Fibroblast of pulmonary artery (primary cell): ENCODE results near the gene PRKCE.

Experiments
- DNase-seq: peaks from one replicate; pipeline ENCODE4 v3.0.0-alpha.2; 2010; ENCODE audit warnings: low read depth
- H3K4me3 ChIP-seq: replicated peaks from 2 replicates; pipeline ENCODE4 v1.5.1; 2011; ENCODE audit warnings: low read depth, mild to moderate bottlenecking, control low read depth, low read length, moderate library complexity
- TF ChIP-seq, protein P1 (sequence below): IDR thresholded peaks from 2 replicates; pipeline ENCODE4 v1.5.1; 2011; ENCODE audit warnings: mild to moderate bottlenecking, control low read depth, low read length, inconsistent platforms; ENCODE audit errors: missing control alignments

PRKCE gene

DNA sequence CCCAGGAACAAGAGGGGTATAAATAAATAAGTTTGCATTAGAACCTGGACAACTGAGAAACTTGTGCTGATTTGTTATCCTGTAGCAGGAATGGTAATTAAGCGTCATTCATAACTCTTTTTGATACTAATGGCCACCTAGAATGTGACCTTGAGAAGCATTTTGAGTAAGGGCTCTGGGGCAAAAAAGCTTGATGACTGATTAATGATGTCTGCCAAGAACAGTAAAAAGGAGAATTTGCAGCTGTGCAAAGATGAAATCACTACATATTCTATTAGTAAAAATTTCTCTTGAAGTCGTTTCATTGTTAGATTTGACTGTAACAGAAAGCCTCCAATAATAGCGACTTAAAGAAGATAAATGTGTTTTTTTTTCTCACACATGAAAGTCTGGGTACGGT is 157.7 kb downstream of the PRKCE start:
- TF ChIP-seq, protein P1, sequence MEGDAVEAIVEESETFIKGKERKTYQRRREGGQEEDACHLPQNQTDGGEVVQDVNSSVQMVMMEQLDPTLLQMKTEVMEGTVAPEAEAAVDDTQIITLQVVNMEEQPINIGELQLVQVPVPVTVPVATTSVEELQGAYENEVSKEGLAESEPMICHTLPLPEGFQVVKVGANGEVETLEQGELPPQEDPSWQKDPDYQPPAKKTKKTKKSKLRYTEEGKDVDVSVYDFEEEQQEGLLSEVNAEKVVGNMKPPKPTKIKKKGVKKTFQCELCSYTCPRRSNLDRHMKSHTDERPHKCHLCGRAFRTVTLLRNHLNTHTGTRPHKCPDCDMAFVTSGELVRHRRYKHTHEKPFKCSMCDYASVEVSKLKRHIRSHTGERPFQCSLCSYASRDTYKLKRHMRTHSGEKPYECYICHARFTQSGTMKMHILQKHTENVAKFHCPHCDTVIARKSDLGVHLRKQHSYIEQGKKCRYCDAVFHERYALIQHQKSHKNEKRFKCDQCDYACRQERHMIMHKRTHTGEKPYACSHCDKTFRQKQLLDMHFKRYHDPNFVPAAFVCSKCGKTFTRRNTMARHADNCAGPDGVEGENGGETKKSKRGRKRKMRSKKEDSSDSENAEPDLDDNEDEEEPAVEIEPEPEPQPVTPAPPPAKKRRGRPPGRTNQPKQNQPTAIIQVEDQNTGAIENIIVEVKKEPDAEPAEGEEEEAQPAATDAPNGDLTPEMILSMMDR = no peak
- no peak overlapping the region for H3K4me3 ChIP-seq
- no peak for DNase-seq

- DNase-seq = peak; percentile 40
- no peak overlapping the region for H3K4me3 ChIP-seq
- TF ChIP-seq, protein P1 = no peak
These were observed 160.6 kb downstream of the PRKCE start for GRCh38 chr2:45812011-45812500.

- TF ChIP-seq, protein P1 = no peak
- H3K4me3 ChIP-seq = no peak overlapping the region
These were observed 161.8 kb downstream of the PRKCE start for GRCh38 chr2:45813003-45813941.

DNA sequence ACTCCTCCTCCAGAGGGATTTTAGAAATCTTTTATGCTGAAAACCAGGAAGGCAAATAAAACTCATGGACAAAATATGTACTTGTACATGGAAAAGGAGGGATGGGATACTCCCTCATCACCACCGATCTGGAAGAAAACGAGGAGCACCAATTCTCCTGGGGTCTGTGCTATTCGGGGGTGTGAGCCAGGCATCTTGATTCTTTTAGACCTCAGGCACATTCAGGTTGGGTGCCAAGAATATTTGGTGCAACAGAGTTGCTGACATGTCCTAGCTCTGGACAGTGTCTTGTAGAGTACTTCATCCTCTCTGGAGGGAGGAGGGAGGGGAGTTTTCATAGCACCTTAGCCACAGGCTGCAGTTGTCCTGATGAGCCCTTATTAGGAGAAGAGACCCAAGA is 163.0 kb downstream of the PRKCE start:
- H3K4me3 ChIP-seq = no peak overlapping the region
- TF ChIP-seq, protein P1 = no peak
- no peak for DNase-seq

More at GRCh38 chr2:45813003-45813941, 161.8 kb downstream of the PRKCE start:
- peak; percentile 62 for DNase-seq

DNA sequence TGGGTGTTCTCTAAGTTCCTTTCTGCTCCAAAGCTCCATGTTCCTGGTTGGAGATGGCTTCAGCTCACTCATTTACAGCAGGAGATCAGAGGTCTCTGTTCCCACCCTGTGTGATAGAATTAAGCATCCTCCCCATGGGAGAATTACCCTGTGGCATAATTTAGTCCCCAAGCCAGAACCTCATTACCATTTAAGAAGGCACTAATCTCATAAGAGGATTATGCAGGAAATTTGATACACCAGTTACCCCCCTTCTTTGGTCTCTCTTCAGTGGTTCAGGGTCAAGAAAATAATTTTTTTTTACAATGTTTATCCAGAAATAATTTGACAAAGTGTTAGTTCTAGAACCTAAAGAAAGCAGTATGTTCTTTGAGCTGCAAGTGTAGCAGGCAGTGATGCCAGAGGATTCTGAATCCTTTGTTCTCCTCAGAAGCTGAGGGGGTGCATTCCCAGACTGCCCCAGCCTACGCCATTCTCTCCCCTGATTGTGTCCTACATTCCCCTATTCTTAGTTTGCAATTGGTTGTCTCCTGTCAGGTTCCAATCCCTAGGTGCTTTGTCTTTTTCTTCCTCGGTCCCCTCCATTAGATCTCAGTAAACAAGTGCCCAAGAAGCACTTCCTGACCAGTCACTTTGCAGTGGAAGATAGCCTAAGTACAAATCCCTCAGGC is 163.6 kb downstream of the PRKCE start:
- DNase-seq = no peak
- TF ChIP-seq, protein P1 = no peak

DNA sequence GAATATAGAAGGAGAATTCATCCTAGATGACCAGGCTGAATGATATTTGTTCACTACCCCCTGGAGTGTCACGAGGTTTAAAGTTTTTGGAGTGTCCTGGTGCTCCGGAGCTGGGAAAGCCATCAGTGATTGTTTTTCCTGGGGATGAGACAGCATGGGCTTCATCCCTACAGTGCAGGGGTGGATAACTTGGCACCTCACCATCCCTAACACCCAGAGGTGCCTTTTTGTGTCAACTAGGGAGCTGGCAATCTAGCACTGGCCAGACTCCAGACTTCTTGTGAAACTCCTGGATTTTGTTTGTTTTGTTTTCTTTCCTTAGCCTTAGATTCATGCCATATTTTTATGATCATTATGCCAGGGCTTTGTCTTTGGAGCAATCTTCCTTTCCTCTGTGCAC is 164.8 kb downstream of the PRKCE start:
- peak; percentile 63 for DNase-seq
- TF ChIP-seq, protein P1 = no peak

More for the DNA sequence above, 163.6 kb downstream of the PRKCE start:
- H3K4me3 ChIP-seq = no peak overlapping the region

More for the DNA sequence above, 164.8 kb downstream of the PRKCE start:
- H3K4me3 ChIP-seq = no peak overlapping the region
